ENCODE results near the gene SH3YL1.

The SH3YL1 gene

DNA sequence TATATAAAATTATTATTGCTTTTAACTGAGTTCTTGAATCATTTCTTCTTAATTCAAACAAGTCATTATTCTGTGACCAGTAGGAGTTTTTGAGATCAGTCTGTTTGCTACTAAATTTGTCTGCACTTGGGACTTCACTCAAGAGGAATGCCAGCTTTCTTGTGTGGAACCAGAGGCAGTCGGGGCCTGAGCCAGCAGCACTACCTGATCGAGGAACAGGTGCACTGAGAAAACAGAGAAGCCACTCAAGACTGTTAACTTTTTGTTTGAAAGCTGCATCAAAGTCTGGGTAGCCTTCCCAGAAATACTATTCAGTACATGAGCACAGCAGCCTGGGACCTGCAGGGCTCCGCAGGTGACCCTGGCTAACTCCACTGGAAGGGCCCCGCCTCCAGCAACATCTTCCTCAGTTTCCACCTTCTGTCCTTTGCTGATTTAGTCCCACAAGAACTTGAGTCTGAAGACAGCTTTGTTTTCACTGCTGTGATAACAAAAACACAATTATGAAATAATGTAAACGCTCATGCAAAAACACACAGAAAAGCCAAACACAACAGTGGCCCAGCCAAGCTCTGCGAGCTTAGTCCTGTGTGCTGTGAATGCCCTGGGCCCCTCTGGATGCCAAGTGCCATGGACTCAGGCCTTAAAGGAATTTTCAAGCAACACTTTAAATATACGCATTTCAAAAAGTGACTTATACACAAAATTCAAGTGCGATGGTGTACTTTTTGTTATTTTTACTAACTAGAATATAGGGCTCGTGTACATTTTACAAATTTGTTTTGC is 62.0 kb downstream of the SH3YL1 start:
- TF ChIP-seq, protein P1, sequence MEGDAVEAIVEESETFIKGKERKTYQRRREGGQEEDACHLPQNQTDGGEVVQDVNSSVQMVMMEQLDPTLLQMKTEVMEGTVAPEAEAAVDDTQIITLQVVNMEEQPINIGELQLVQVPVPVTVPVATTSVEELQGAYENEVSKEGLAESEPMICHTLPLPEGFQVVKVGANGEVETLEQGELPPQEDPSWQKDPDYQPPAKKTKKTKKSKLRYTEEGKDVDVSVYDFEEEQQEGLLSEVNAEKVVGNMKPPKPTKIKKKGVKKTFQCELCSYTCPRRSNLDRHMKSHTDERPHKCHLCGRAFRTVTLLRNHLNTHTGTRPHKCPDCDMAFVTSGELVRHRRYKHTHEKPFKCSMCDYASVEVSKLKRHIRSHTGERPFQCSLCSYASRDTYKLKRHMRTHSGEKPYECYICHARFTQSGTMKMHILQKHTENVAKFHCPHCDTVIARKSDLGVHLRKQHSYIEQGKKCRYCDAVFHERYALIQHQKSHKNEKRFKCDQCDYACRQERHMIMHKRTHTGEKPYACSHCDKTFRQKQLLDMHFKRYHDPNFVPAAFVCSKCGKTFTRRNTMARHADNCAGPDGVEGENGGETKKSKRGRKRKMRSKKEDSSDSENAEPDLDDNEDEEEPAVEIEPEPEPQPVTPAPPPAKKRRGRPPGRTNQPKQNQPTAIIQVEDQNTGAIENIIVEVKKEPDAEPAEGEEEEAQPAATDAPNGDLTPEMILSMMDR (conservative IDR thresholded peaks at IDR 0.05; ENCODE audit: control insufficient read depth, insufficient read depth, low read depth, low read length), result no peak
- H3K4me3 ChIP-seq (ENCODE audit: control insufficient read depth, low read depth, low read length), result no peak overlapping the region

DNA sequence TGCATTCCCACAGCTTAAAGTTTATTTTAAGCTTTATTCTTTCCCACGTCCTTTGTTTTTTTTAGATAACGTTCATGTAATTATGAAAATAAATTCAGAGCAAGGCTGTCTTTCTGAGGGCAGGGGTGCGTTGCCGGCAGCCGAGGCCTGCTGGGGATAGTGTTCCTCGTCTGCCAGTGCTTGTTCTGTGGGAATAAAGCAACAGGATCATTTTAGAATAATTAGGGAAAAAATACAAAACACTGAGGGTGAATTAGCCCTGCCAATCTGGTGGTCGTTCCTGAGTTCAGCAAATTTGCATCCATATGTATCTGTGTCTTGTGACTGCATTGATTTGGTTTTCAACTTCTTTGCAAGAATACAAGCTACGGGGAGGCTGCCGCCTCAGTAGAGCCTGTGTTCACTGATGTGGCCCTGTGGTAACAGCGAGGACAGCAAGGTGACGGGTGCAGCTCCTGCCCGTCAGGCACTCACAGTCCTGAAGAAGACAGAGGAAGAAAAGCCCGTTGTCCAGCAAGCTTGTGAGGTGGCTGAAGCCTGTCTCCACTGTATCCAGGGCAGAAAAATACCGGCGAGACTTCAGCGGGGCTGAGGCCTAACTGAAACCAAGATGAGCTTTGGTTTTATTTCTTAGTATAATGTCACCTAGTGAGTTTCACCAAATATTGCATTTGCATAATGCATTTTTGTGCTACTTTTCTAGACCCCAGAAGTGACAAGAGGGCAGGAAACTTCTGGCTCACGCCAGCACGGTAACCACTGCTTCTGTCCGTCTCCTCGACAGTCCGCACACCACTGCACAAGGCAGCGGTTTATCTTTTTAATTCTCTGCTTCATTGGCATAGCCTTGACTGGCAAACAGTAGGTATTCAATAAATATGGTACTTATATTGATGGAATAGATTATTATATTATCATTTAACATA is 64.5 kb downstream of the SH3YL1 start:
- no peak overlapping the region for H3K4me3 ChIP-seq (ENCODE audit: control insufficient read depth, low read depth, low read length)
- no peak for DNase-seq (ENCODE audit: low read depth)
- TF ChIP-seq, protein P1 (conservative IDR thresholded peaks at IDR 0.05; ENCODE audit: control insufficient read depth, insufficient read depth, low read depth, low read length), result no peak

More for the DNA sequence above, 62.0 kb downstream of the SH3YL1 start:
- no peak for DNase-seq (ENCODE audit: low read depth)

GRCh38 chr2:196406-196805 is 67.4 kb downstream of the SH3YL1 start:
- TF ChIP-seq, protein P1 (conservative IDR thresholded peaks at IDR 0.05; ENCODE audit: control insufficient read depth, insufficient read depth, low read depth, low read length), result no peak
- no peak for DNase-seq (ENCODE audit: low read depth)

GRCh38 chr2:195932-196331 is 67.9 kb downstream of the SH3YL1 start:
- no peak for DNase-seq (ENCODE audit: low read depth)
- TF ChIP-seq, protein P1 (conservative IDR thresholded peaks at IDR 0.05; ENCODE audit: control insufficient read depth, insufficient read depth, low read depth, low read length), result no peak
- no peak overlapping the region for H3K4me3 ChIP-seq (ENCODE audit: control insufficient read depth, low read depth, low read length)

More at GRCh38 chr2:196406-196805, 67.4 kb downstream of the SH3YL1 start:
- H3K4me3 ChIP-seq (ENCODE audit: control insufficient read depth, low read depth, low read length), result no peak overlapping the region

GRCh38 chr2:193141-193671 is 70.6 kb downstream of the SH3YL1 start:
- H3K4me3 ChIP-seq (ENCODE audit: control insufficient read depth, low read depth, low read length), result no peak overlapping the region
- TF ChIP-seq, protein P1 (conservative IDR thresholded peaks at IDR 0.05; ENCODE audit: control insufficient read depth, insufficient read depth, low read depth, low read length), result no peak
- no peak for DNase-seq (ENCODE audit: low read depth)

GRCh38 chr2:191311-192190 is 72.3 kb downstream of the SH3YL1 start:
- no peak for DNase-seq (ENCODE audit: low read depth)
- no peak overlapping the region for H3K4me3 ChIP-seq (ENCODE audit: control insufficient read depth, low read depth, low read length)
- TF ChIP-seq, protein P1 (conservative IDR thresholded peaks at IDR 0.05; ENCODE audit: control insufficient read depth, insufficient read depth, low read depth, low read length), result no peak

Measured in fibroblast of mammary gland (primary cell).